Daoy (cell line): ENCODE results near the gene TPH2. TPM values are rescaled to one million over a fixed set of nuclear protein-coding genes. Genes with fewer than 3 reads are reported as not detected.

Source experiments
- total RNA-seq: library from RNA; depleted of rRNA; stranded (reverse); fragments of >200 nt; shearing (Covaris generic); gene quantifications from 2 replicates; pipeline ENCODE4 v1.2.3, GENCODE V29; 2014; rRNA removed

Gene TPH2
- total RNA-seq, 1 experiment from 2014 or later: not detected

Other genes starting within 250 kb of the TPH2 start
- gene RAB21, start 184.0 kb upstream of the TPH2 start, total RNA-seq: 50.6 and 51.0 TPM in 2 replicates
- 13.0 and 14.8 TPM in 2 replicates for gene TBC1D15, start 99.1 kb upstream of the TPH2 start, total RNA-seq